ENCODE measurements around the gene PRR7.

Gene PRR7

GRCh38 chr5:177469750-177470525 is 23.3 kb downstream of the PRR7 start:
- DNase-seq (ENCODE audit: low read depth in 2 of 2): no peak

GRCh38 chr5:177470759-177471536 is 24.3 kb downstream of the PRR7 start:
- no peak for DNase-seq (ENCODE audit: low read depth in 2 of 2)

- no peak for DNase-seq (ENCODE audit: low read depth in 2 of 2)
These were observed 25.2 kb downstream of the PRR7 start for GRCh38 chr5:177471610-177472356.

GRCh38 chr5:177472460-177473442 is 26.1 kb downstream of the PRR7 start:
- peak in 1 of 2 donors; percentile 53 for DNase-seq (ENCODE audit: low read depth in 2 of 2)

GRCh38 chr5:177473443-177474001 is 26.9 kb downstream of the PRR7 start, which contains the start of gene DBN1:
TSS of gene DBN1 (minus strand) at chr5:177473634. CDS start at chr5:177473521, 113 bp downstream.
- DNase-seq (ENCODE audit: low read depth in 2 of 2): no peak

- DNase-seq (ENCODE audit: low read depth in 2 of 2): no peak
These were observed 27.4 kb downstream of the PRR7 start for GRCh38 chr5:177474002-177474476.

- no peak for DNase-seq (ENCODE audit: low read depth in 2 of 2)
These were observed 28.4 kb downstream of the PRR7 start for GRCh38 chr5:177474846-177475562.

GRCh38 chr5:177475563-177476427 is 29.2 kb downstream of the PRR7 start:
- DNase-seq (ENCODE audit: low read depth in 2 of 2): no peak

GRCh38 chr5:177476531-177477233 is 30.1 kb downstream of the PRR7 start:
- DNase-seq (ENCODE audit: low read depth in 2 of 2): no peak

- no peak for DNase-seq (ENCODE audit: low read depth in 2 of 2)
These were observed 31.3 kb downstream of the PRR7 start for GRCh38 chr5:177477701-177478477.

GRCh38 chr5:177478711-177479646 is 32.4 kb downstream of the PRR7 start:
- no peak for DNase-seq (ENCODE audit: low read depth in 2 of 2)

GRCh38 chr5:177479774-177480173 is 33.2 kb downstream of the PRR7 start:
- no peak for DNase-seq (ENCODE audit: low read depth in 2 of 2)

- no peak for DNase-seq (ENCODE audit: low read depth in 2 of 2)
These were observed 35.8 kb downstream of the PRR7 start for GRCh38 chr5:177482359-177482795.

GRCh38 chr5:177483042-177483441 is 36.4 kb downstream of the PRR7 start:
- DNase-seq (ENCODE audit: low read depth in 2 of 2): no peak

- no peak for DNase-seq (ENCODE audit: low read depth in 2 of 2)
These were observed 37.6 kb downstream of the PRR7 start for GRCh38 chr5:177483994-177484901.
